Frontal cortex (tissue), 4 donors: ENCODE results near the gene KRT13. TPM values are rescaled to one million over a fixed set of nuclear protein-coding genes. Genes with fewer than 3 reads are reported as not detected.
A peak's percentile ranks its signal among the peaks of the same experiment; 100 is the strongest.

ENCODE experiments used
- DNase-seq, 2 donors: peaks; one replicate each; pipeline ENCODE4 v3.0.0; 2012; ENCODE audit warnings: low spot score in 2 of 2
- FAIRE-seq: peaks from 2 replicates; lab custom pipeline; 2012; peaks lifted over from hg19 to GRCh38; lab: Jason Lieb, UNC
- total RNA-seq: library from RNA; depleted of rRNA; stranded (reverse); fragments of >200 nt; gene quantifications from one replicate; pipeline ENCODE4 v1.2.3, GENCODE V29; 2014
- donor health status: control.
- donor health status: control.
- donor health status: control.

The KRT13 gene
- total RNA-seq, 1 donor from 2014 or later: not detected

GRCh38 chr17:41500131-41500911 is 5.1 kb downstream of the KRT13 start:
- no peak for FAIRE-seq
- DNase-seq: no peak

- FAIRE-seq: no peak
- no peak for DNase-seq
Measured at GRCh38 chr17:41499714-41500113, 5.7 kb downstream of the KRT13 start.

GRCh38 chr17:41498276-41498675 is 7.1 kb downstream of the KRT13 start:
- DNase-seq: no peak
- no peak for FAIRE-seq

- DNase-seq (peak in 1 of 2 donors; percentile 44), FAIRE-seq (no peak)
Measured at GRCh38 chr17:41496803-41497484, 8.5 kb downstream of the KRT13 start.

GRCh38 chr17:41494524-41494923 is 10.9 kb downstream of the KRT13 start:
- DNase-seq: no peak
- FAIRE-seq: no peak

GRCh38 chr17:41492771-41493170 is 12.6 kb downstream of the KRT13 start:
- DNase-seq (no peak), FAIRE-seq (no peak)

GRCh38 chr17:41492351-41492750 is 13.1 kb downstream of the KRT13 start:
- DNase-seq (no peak), FAIRE-seq (no peak)

GRCh38 chr17:41491476-41491875 is 13.9 kb downstream of the KRT13 start:
- DNase-seq (no peak), FAIRE-seq (no peak)

GRCh38 chr17:41490000-41490990 is 15.1 kb downstream of the KRT13 start:
- FAIRE-seq: no peak
- no peak for DNase-seq

GRCh38 chr17:41489531-41489930 is 15.9 kb downstream of the KRT13 start, which contains the start of gene KRT36:
TSS of gene KRT36 (minus strand) at chr17:41489910. CDS start at chr17:41489864, 46 bp downstream.
- no peak for FAIRE-seq
- DNase-seq: no peak

- DNase-seq: no peak
- no peak for FAIRE-seq
Measured at GRCh38 chr17:41486809-41487530, 18.4 kb downstream of the KRT13 start.

- DNase-seq (no peak), FAIRE-seq (no peak)
Measured at GRCh38 chr17:41486316-41486715, 19.1 kb downstream of the KRT13 start.

- no peak for DNase-seq
- FAIRE-seq: no peak
Measured at GRCh38 chr17:41484920-41485904, 20.2 kb downstream of the KRT13 start.

GRCh38 chr17:41483991-41484826 is 21.2 kb downstream of the KRT13 start:
- DNase-seq (no peak), FAIRE-seq (no peak)

GRCh38 chr17:41483531-41483930 is 21.9 kb downstream of the KRT13 start:
- FAIRE-seq: no peak
- no peak for DNase-seq

GRCh38 chr17:41481036-41481435 is 24.4 kb downstream of the KRT13 start, which contains the start of gene KRT35:
TSS of gene KRT35 (minus strand) at chr17:41481151. CDS start at chr17:41481097, 54 bp downstream.
- DNase-seq: no peak
- no peak for FAIRE-seq

- DNase-seq (no peak), FAIRE-seq (no peak)
Measured at GRCh38 chr17:41480581-41480980, 24.8 kb downstream of the KRT13 start.
